GM23338 (cell line): ENCODE data around the gene TGFBI. TPM values are rescaled to one million over a fixed set of nuclear protein-coding genes. Genes with fewer than 3 reads are reported as not detected.

ENCODE experiments used
- ATAC-seq: fragments of 200-7000 bp; cut with Tn5 transposase; 3 replicates; pipeline ENCODE4 v1.9.1; 2020
- DNase-seq: peaks from one replicate; pipeline ENCODE4 v3.0.0-alpha.2; 2015; ENCODE audit warnings: low spot score
- H2AFZ ChIP-seq: fragments of 200-600 bp; sonication (generic); 2 replicates; pipeline ENCODE4 v1.8.0; 2016; ENCODE audit warnings: antibody characterized with exemption, mild to moderate bottlenecking, moderate library complexity
- H3F3A ChIP-seq: fragments of 200-600 bp; sonication (generic); replicated peaks from 2 replicates; pipeline ENCODE4 v1.8.0; 2017; ENCODE audit warnings: antibody characterized with exemption, mixed run types, low read depth
- H3K27ac ChIP-seq: fragments of 200-600 bp; sonication (generic); 2 replicates; pipeline ENCODE4 v1.6.1; 2016; ENCODE audit warnings: low read depth
- H3K27me3 ChIP-seq: fragments of 200-600 bp; sonication (generic); 2 replicates; pipeline ENCODE4 v1.8.0; 2016; ENCODE audit warnings: mild to moderate bottlenecking, mixed run types, moderate library complexity; ENCODE audit not compliant: insufficient read depth
- H3K36me3 ChIP-seq: fragments of 200-600 bp; sonication (generic); 2 replicates; pipeline ENCODE4 v1.8.0; 2016; ENCODE audit warnings: mild to moderate bottlenecking; ENCODE audit not compliant: insufficient read depth
- H3K4me1 ChIP-seq: fragments of 200-600 bp; sonication (generic); 2 replicates; pipeline ENCODE4 v1.8.0; 2016; ENCODE audit warnings: mild to moderate bottlenecking, moderate library complexity; ENCODE audit not compliant: insufficient read depth
- H3K4me2 ChIP-seq: fragments of 200-600 bp; sonication (generic); 2 replicates; pipeline ENCODE4 v1.7.1; 2017; ENCODE audit warnings: mixed run types
- H3K4me3 ChIP-seq: fragments of 200-600 bp; sonication (generic); 2 replicates; pipeline ENCODE4 v1.6.1; 2016; ENCODE audit warnings: mixed run types
- H3K79me2 ChIP-seq: fragments of 200-600 bp; sonication (generic); replicated peaks from 2 replicates; pipeline ENCODE4 v1.8.0; 2017; ENCODE audit warnings: mild to moderate bottlenecking; ENCODE audit not compliant: insufficient read depth
- H3K9me2 ChIP-seq: fragments of 200-600 bp; sonication (generic); 2 replicates; pipeline ENCODE4 v1.8.0; 2017; ENCODE audit not compliant: insufficient read depth
- H4K20me1 ChIP-seq: fragments of 200-600 bp; sonication (generic); replicated peaks from 2 replicates; pipeline ENCODE4 v1.8.0; 2017; ENCODE audit warnings: mild to moderate bottlenecking; ENCODE audit not compliant: insufficient read depth
- H3K27ac Mint-ChIP-seq: 2 replicates; pipeline ENCODE4 v1.8.0; 2020; ENCODE audit warnings: inconsistent platforms, mild to moderate bottlenecking, moderate library complexity, mixed read lengths
- H3K27me3 Mint-ChIP-seq: 3 replicates; pipeline ENCODE4 v1.8.0; 2022; ENCODE audit warnings: low read depth, mild to moderate bottlenecking, moderate library complexity, mixed read lengths, inconsistent platforms; ENCODE audit not compliant: insufficient read depth, poor library complexity
- H3K36me3 Mint-ChIP-seq: 3 replicates; pipeline ENCODE4 v1.8.0; 2021; ENCODE audit warnings: low read depth, mild to moderate bottlenecking, inconsistent platforms, moderate library complexity, mixed read lengths
- H3K4me1 Mint-ChIP-seq: 3 replicates; pipeline ENCODE4 v1.8.0; 2020; ENCODE audit warnings: mild to moderate bottlenecking, inconsistent platforms, mixed read lengths
- H3K4me3 Mint-ChIP-seq: 3 replicates; pipeline ENCODE4 v1.8.0; 2021; ENCODE audit warnings: moderate library complexity, mild to moderate bottlenecking, inconsistent platforms, mixed read lengths
- H3K9me3 Mint-ChIP-seq: 3 replicates; pipeline ENCODE4 v1.8.0; 2020; ENCODE audit warnings: moderate library complexity, mild to moderate bottlenecking, inconsistent platforms, mixed read lengths
- CREB1 ChIP-seq: fragments of 250-450 bp; sonication (Bioruptor Pico); IDR thresholded peaks from 2 replicates; pipeline ENCODE4 v1.5.0; 2020; ENCODE audit warnings: low read depth, mild to moderate bottlenecking, moderate library complexity
- CTCF ChIP-seq, 2 experiments: fragments of 200-600 bp in 1 of 2; sonication (generic) in 1 of 2; conservative IDR thresholded peaks; 2 replicates each; pipeline versions ENCODE4 v1.5.1 to v1.6.1; 2016 to 2017; ENCODE audit warnings: antibody characterized with exemption in 2 of 2, low read depth in 2 of 2, mild to moderate bottlenecking in 2 of 2, moderate library complexity in 1 of 2
- ETS1 ChIP-seq: IDR thresholded peaks from 2 replicates; pipeline ENCODE4 v1.6.1; 2016; ENCODE audit warnings: antibody characterized with exemption
- EZH2 ChIP-seq: fragments of 200-600 bp; sonication (generic); IDR thresholded peaks from one replicate; pipeline ENCODE4 v1.8.0; 2017; ENCODE audit warnings: antibody characterized with exemption, mild to moderate bottlenecking, low read depth; ENCODE audit not compliant: unreplicated experiment
- EZH2phosphoT487 ChIP-seq: fragments of 200-600 bp; sonication (generic); IDR thresholded peaks from one replicate; pipeline ENCODE4 v1.8.1; 2018; ENCODE audit warnings: antibody characterized with exemption; ENCODE audit not compliant: unreplicated experiment
- JUNB ChIP-seq: IDR thresholded peaks from one replicate; pipeline ENCODE4 v1.6.1; 2016; ENCODE audit warnings: antibody characterized with exemption; ENCODE audit not compliant: unreplicated experiment
- NANOG ChIP-seq: IDR thresholded peaks from 2 replicates; pipeline ENCODE4 v1.6.1; 2016; ENCODE audit warnings: antibody characterized with exemption, borderline replicate concordance
- POLR2AphosphoS5 ChIP-seq: IDR thresholded peaks from 2 replicates; pipeline ENCODE4 v1.6.1; 2016; ENCODE audit warnings: antibody characterized with exemption, low read depth
- REST ChIP-seq: IDR thresholded peaks from one replicate; pipeline ENCODE4 v1.6.1; 2018; ENCODE audit warnings: antibody characterized with exemption; ENCODE audit not compliant: unreplicated experiment
- STAT1 ChIP-seq: IDR thresholded peaks from one replicate; pipeline ENCODE4 v1.6.1; 2016; ENCODE audit warnings: antibody characterized with exemption; ENCODE audit not compliant: unreplicated experiment
- ZNF114 ChIP-seq: fragments of 250-450 bp; sonication (Bioruptor Pico); IDR thresholded peaks from 2 replicates; pipeline ENCODE4 v1.5.0; 2020; ENCODE audit warnings: mild to moderate bottlenecking, moderate library complexity
- ZNF331 ChIP-seq: fragments of 250-450 bp; sonication (Bioruptor Pico); IDR thresholded peaks from 2 replicates; pipeline ENCODE4 v1.5.0; 2020; ENCODE audit warnings: low read depth, mild to moderate bottlenecking, moderate library complexity
- polyA plus RNA-seq: library from polyadenylated mRNA; unstranded; fragments of >200 nt; fragmentation: Nextera tagmentation; extraction: Ambion mirVana; gene quantifications from 2 replicates; pipeline ENCODE4 v1.2.1, GENCODE V29; 2016
- total RNA-seq: library from RNA; depleted of rRNA; stranded (reverse); fragments of >200 nt; shearing (Covaris generic); gene quantifications from 2 replicates; pipeline ENCODE4 v1.2.3, GENCODE V29; 2014
- TF ChIP-seq, protein P1 (sequence below): fragments of 250-450 bp; sonication (Bioruptor Pico); IDR thresholded peaks from 2 replicates; pipeline ENCODE4 v1.5.0; 2020; ENCODE audit warnings: mild to moderate bottlenecking, moderate library complexity

Gene TGFBI
- total and polyA plus RNA-seq, 2 experiments from 2014 or later: 8.9 to 9.4 TPM

DNA sequence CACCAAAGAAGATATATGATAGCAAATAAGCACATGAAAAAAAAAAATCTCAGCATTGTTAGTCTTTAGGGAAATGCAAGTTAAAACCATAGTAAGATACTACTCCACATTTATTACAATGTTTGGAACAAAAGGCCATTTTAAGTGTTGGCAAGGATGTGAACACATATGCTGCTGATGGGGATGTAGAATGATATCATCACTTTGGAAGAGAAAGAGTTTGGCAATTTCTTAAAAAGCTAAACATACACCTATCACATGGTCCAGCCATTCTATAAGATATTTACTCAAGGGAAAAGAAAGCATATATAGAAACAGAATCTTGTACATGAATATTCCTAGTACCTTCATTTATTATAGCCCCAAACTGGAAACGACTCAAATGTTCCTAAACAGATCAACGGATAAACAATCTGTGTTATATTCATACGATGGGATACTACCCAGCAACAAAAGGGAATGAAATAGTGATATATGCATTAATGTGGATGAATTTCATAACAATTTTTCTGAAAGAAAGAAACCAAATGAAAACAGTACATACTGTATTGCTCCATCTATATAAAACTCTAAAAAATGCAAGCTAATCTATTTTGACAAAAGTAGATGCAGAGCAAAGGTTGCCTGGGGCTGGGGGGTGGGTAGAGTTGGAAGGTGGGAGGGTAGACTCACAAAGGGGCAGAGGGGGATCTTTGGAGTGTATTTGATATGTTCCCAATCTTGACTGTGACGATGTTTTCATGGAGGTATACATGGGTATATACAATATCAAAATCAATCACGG is 58.2 kb downstream of the TGFBI start:
- Histone ChIP-seq H3K36me3 (no peaks in the 10 kb centered on the region), H3K4me1 (peaks cover 3% of the 10 kb centered on the region; the same call in 1 of the 2 replicates), H3K4me2 (no peak overlapping the region), H3K9me2 (no peaks in the 10 kb centered on the region), H3F3A (no peaks in the 10 kb centered on the region), H3K27me3 (no peaks in the 10 kb centered on the region), H3K4me3 (no peak overlapping the region), H3K79me2 (no peaks in the 10 kb centered on the region), H3K27ac (no peak overlapping the region), H2AFZ (no peak overlapping the region), H4K20me1 (no peaks in the 10 kb centered on the region)
- no peak for DNase-seq
- H3K4me3 Mint-ChIP-seq: no peak overlapping the region
- no peaks in the 10 kb centered on the region; the same call in 2 of the 3 replicates for H3K9me3 Mint-ChIP-seq
- no peak for ATAC-seq
- no peak overlapping the region for H3K27ac Mint-ChIP-seq
- H3K27me3 Mint-ChIP-seq: peaks cover 3% of the 10 kb centered on the region
- H3K36me3 Mint-ChIP-seq: no peaks in the 10 kb centered on the region
- TF ChIP-seq ZNF114 (CRISPR knock-in tag): no peak
- no peak for TF ChIP-seq REST
- TF ChIP-seq NANOG: no peak
- TF ChIP-seq, protein P1, sequence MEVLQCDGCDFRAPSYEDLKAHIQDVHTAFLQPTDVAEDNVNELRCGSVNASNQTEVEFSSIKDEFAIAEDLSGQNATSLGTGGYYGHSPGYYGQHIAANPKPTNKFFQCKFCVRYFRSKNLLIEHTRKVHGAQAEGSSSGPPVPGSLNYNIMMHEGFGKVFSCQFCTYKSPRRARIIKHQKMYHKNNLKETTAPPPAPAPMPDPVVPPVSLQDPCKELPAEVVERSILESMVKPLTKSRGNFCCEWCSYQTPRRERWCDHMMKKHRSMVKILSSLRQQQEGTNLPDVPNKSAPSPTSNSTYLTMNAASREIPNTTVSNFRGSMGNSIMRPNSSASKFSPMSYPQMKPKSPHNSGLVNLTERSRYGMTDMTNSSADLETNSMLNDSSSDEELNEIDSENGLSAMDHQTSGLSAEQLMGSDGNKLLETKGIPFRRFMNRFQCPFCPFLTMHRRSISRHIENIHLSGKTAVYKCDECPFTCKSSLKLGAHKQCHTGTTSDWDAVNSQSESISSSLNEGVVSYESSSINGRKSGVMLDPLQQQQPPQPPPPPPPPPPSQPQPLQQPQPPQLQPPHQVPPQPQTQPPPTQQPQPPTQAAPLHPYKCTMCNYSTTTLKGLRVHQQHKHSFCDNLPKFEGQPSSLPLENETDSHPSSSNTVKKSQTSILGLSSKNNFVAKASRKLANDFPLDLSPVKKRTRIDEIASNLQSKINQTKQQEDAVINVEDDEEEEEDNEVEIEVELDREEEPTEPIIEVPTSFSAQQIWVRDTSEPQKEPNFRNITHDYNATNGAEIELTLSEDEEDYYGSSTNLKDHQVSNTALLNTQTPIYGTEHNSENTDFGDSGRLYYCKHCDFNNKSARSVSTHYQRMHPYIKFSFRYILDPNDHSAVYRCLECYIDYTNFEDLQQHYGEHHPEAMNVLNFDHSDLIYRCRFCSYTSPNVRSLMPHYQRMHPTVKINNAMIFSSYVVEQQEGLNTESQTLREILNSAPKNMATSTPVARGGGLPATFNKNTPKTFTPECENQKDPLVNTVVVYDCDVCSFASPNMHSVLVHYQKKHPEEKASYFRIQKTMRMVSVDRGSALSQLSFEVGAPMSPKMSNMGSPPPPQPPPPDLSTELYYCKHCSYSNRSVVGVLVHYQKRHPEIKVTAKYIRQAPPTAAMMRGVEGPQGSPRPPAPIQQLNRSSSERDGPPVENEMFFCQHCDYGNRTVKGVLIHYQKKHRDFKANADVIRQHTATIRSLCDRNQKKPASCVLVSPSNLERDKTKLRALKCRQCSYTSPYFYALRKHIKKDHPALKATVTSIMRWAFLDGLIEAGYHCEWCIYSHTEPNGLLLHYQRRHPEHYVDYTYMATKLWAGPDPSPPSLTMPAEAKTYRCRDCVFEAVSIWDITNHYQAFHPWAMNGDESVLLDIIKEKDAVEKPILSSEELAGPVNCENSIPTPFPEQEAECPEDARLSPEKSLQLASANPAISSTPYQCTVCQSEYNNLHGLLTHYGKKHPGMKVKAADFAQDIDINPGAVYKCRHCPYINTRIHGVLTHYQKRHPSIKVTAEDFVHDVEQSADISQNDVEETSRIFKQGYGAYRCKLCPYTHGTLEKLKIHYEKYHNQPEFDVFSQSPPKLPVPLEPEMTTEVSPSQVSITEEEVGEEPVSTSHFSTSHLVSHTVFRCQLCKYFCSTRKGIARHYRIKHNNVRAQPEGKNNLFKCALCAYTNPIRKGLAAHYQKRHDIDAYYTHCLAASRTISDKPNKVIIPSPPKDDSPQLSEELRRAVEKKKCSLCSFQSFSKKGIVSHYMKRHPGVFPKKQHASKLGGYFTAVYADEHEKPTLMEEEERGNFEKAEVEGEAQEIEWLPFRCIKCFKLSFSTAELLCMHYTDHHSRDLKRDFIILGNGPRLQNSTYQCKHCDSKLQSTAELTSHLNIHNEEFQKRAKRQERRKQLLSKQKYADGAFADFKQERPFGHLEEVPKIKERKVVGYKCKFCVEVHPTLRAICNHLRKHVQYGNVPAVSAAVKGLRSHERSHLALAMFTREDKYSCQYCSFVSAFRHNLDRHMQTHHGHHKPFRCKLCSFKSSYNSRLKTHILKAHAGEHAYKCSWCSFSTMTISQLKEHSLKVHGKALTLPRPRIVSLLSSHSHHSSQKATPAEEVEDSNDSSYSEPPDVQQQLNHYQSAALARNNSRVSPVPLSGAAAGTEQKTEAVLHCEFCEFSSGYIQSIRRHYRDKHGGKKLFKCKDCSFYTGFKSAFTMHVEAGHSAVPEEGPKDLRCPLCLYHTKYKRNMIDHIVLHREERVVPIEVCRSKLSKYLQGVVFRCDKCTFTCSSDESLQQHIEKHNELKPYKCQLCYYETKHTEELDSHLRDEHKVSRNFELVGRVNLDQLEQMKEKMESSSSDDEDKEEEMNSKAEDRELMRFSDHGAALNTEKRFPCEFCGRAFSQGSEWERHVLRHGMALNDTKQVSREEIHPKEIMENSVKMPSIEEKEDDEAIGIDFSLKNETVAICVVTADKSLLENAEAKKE (CRISPR knock-in tag): no peak
- TF ChIP-seq EZH2phosphoT487: no peak
- no peak for TF ChIP-seq CTCF (conservative IDR thresholded peaks at IDR 0.05; ENCODE audit: low read depth in 2 of 2)
- TF ChIP-seq POLR2AphosphoS5: no peak
- TF ChIP-seq CREB1 (CRISPR knock-in tag): no peak
- no peak for TF ChIP-seq ETS1
- TF ChIP-seq STAT1: no peak
- TF ChIP-seq EZH2: no peak
- TF ChIP-seq JUNB: no peak
- TF ChIP-seq ZNF331 (CRISPR knock-in tag): no peak
- no peaks in the 10 kb centered on the region; the same call in 2 of the 3 replicates for H3K4me1 Mint-ChIP-seq
